Astrocyte (in vitro differentiated cells and primary cell): ENCODE results near the gene GAS2. TPM values are rescaled to one million over a fixed set of nuclear protein-coding genes. Genes with fewer than 3 reads are reported as not detected.

ENCODE experiments used
- DNase-seq: peaks from one replicate; pipeline ENCODE4 v3.0.0-alpha.2; 2010; ENCODE audit warnings: low read depth
- FAIRE-seq: peaks from 2 replicates; lab custom pipeline; 2011; peaks lifted over from hg19 to GRCh38; lab: Jason Lieb, UNC
- H2AFZ ChIP-seq: 2 replicates; pipeline ENCODE4 v1.6.0; 2012; ENCODE audit warnings: low read depth, low read length, inconsistent platforms
- H3K27ac ChIP-seq: 2 replicates; pipeline ENCODE4 v1.5.1; 2011; ENCODE audit warnings: low read depth, low read length, inconsistent platforms
- H3K27me3 ChIP-seq: 2 replicates; pipeline ENCODE4 v1.6.0; 2011; ENCODE audit warnings: low read length, inconsistent platforms; ENCODE audit not compliant: insufficient read depth
- H3K36me3 ChIP-seq: 2 replicates; pipeline ENCODE4 v1.5.1; 2011; ENCODE audit warnings: low read length, inconsistent platforms; ENCODE audit not compliant: insufficient read depth
- H3K4me1 ChIP-seq: 2 replicates; pipeline ENCODE4 v1.5.1; 2011; ENCODE audit warnings: low read length, inconsistent platforms; ENCODE audit not compliant: insufficient read depth
- H3K4me2 ChIP-seq: 2 replicates; pipeline ENCODE4 v1.6.0; 2012; ENCODE audit warnings: low read length, inconsistent platforms
- H3K4me3 ChIP-seq: 2 replicates; pipeline ENCODE4 v1.5.1; 2011; ENCODE audit warnings: low read depth, mild to moderate bottlenecking, low read length, inconsistent platforms; ENCODE audit not compliant: insufficient read depth
- H3K79me2 ChIP-seq: 2 replicates; pipeline ENCODE4 v1.6.0; 2012; ENCODE audit warnings: mild to moderate bottlenecking, low read length, inconsistent platforms; ENCODE audit not compliant: insufficient read depth
- H3K9ac ChIP-seq: 2 replicates; pipeline ENCODE4 v1.6.0; 2012; ENCODE audit warnings: mild to moderate bottlenecking, low read length, inconsistent platforms
- H3K9me3 ChIP-seq: 2 replicates; pipeline ENCODE4 v1.5.1; 2012; ENCODE audit warnings: low read depth, mild to moderate bottlenecking, low read length, inconsistent platforms; ENCODE audit not compliant: insufficient read depth
- H4K20me1 ChIP-seq: 2 replicates; pipeline ENCODE4 v1.6.0; 2012; ENCODE audit warnings: low read length, inconsistent platforms; ENCODE audit not compliant: insufficient read depth
- H3K27ac Mint-ChIP-seq: one replicate; pipeline ENCODE4 v1.8.0; 2021; ENCODE audit warnings: mild to moderate bottlenecking, mixed read lengths; ENCODE audit not compliant: unreplicated experiment
- H3K27me3 Mint-ChIP-seq: one replicate; pipeline ENCODE4 v1.8.0; 2021; ENCODE audit warnings: low read depth, mixed read lengths; ENCODE audit not compliant: unreplicated experiment
- H3K36me3 Mint-ChIP-seq: one replicate; pipeline ENCODE4 v1.8.0; 2021; ENCODE audit warnings: low read depth, mixed read lengths; ENCODE audit not compliant: unreplicated experiment
- H3K4me1 Mint-ChIP-seq: one replicate; pipeline ENCODE4 v1.8.0; 2021; ENCODE audit warnings: low read depth, mixed read lengths; ENCODE audit not compliant: unreplicated experiment
- H3K4me3 Mint-ChIP-seq: one replicate; pipeline ENCODE4 v1.8.0; 2021; ENCODE audit warnings: mild to moderate bottlenecking, moderate library complexity, mixed read lengths; ENCODE audit not compliant: unreplicated experiment
- H3K9me3 Mint-ChIP-seq: one replicate; pipeline ENCODE4 v1.8.0; 2021; ENCODE audit warnings: mild to moderate bottlenecking, mixed read lengths; ENCODE audit not compliant: unreplicated experiment
- EZH2 ChIP-seq: IDR thresholded peaks from 2 replicates; pipeline ENCODE4 v1.6.1; 2012; ENCODE audit warnings: mild to moderate bottlenecking, low read length, inconsistent platforms; ENCODE audit not compliant: insufficient read depth
- total RNA-seq: library from RNA; stranded (reverse); gene quantifications from 2 replicates; pipeline ENCODE4 v1.2.1, GENCODE V29; 2021
- TF ChIP-seq, protein P1 (sequence below): IDR thresholded peaks from 2 replicates; pipeline ENCODE4 v1.5.1; 2011; ENCODE audit warnings: low read depth, mild to moderate bottlenecking, inconsistent platforms, low read length, moderate library complexity; ENCODE audit not compliant: insufficient read depth

GAS2 gene
- total RNA-seq, 1 donor from 2014 or later, result 1.5 TPM

DNA sequence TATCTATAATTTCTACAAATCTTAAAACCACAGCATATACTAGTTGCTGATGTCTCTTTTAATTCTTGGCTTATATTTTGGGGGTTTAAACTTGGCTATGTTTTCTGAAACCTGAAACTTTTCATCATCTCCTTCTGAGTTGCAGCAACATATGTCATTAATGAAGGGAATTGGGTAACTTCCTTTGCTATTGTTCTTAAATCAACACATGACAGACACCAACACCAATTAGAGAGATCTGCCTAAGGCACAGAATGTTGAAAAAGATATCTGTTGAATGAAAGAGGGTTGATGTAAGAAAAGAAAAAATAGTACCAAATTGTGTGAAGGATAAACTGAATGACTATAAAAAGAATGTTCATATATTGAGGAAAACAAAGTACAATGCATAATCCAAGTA lies 10.3 kb upstream of the GAS2 start:
- no peaks in the 10 kb centered on the region for H4K20me1 ChIP-seq
- no peak overlapping the region for H2AFZ ChIP-seq
- TF ChIP-seq, protein P1, sequence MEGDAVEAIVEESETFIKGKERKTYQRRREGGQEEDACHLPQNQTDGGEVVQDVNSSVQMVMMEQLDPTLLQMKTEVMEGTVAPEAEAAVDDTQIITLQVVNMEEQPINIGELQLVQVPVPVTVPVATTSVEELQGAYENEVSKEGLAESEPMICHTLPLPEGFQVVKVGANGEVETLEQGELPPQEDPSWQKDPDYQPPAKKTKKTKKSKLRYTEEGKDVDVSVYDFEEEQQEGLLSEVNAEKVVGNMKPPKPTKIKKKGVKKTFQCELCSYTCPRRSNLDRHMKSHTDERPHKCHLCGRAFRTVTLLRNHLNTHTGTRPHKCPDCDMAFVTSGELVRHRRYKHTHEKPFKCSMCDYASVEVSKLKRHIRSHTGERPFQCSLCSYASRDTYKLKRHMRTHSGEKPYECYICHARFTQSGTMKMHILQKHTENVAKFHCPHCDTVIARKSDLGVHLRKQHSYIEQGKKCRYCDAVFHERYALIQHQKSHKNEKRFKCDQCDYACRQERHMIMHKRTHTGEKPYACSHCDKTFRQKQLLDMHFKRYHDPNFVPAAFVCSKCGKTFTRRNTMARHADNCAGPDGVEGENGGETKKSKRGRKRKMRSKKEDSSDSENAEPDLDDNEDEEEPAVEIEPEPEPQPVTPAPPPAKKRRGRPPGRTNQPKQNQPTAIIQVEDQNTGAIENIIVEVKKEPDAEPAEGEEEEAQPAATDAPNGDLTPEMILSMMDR, result no peak
- no peak for TF ChIP-seq EZH2
- H3K4me3 ChIP-seq, result no peak overlapping the region
- Mint-ChIP-seq H3K36me3 (no peaks in the 10 kb centered on the region), H3K4me3 (no peak overlapping the region), H3K27me3 (no peaks in the 10 kb centered on the region), H3K4me1 (no peaks in the 10 kb centered on the region), H3K9me3 (peaks cover 4% of the 10 kb centered on the region), H3K27ac (no peak overlapping the region)
- no peaks in the 10 kb centered on the region for H3K36me3 ChIP-seq
- FAIRE-seq, result no peak
- no peaks in the 10 kb centered on the region for H3K9me3 ChIP-seq
- H3K4me1 ChIP-seq, result no peaks in the 10 kb centered on the region
- DNase-seq, result no peak
- no peak overlapping the region for H3K9ac ChIP-seq
- no peaks in the 10 kb centered on the region for H3K27me3 ChIP-seq
- H3K4me2 ChIP-seq, result no peak overlapping the region
- no peak overlapping the region for H3K27ac ChIP-seq
- no peaks in the 10 kb centered on the region for H3K79me2 ChIP-seq

DNA sequence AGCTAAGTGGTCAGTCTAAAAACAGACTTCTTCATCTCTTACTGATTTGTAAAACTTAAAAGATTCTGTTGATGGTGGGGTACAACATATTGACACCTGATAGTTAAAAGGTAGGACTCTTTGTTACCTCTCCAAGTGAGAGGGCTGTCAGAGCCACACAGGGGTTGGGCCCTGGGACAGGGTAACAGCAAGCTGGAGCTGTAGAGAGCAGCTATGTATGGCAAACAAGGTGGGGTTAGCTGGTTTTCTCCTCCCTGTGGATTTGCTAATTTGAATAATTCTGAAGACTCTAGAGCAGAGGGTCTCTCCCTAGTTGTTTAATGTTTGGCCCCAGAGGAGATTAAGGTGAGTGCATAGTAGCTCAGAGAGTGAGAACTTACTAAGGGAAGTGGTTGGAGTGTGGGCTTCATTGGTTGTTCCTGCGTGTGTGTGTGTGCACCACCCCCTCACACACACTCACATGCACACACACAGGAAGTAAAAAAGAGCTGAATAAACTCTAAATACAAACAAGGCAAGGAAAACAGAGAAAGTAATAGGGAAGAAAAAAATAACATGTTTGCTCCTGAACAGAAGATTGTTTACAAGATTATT lies 9.2 kb upstream of the GAS2 start:
- H3K27me3 ChIP-seq, result no peaks in the 10 kb centered on the region
- DNase-seq (no peak), FAIRE-seq (no peak)
- no peak overlapping the region for H3K27ac ChIP-seq
- no peaks in the 10 kb centered on the region for H3K79me2 ChIP-seq
- Mint-ChIP-seq H3K9me3 (peaks cover 2% of the 10 kb centered on the region), H3K36me3 (no peaks in the 10 kb centered on the region), H3K27ac (no peak overlapping the region), H3K4me3 (no peak overlapping the region), H3K4me1 (no peaks in the 10 kb centered on the region), H3K27me3 (no peaks in the 10 kb centered on the region)
- no peak overlapping the region for H3K4me2 ChIP-seq
- H3K9me3 ChIP-seq, result no peaks in the 10 kb centered on the region
- no peaks in the 10 kb centered on the region for H3K4me1 ChIP-seq
- no peak overlapping the region for H3K4me3 ChIP-seq
- TF ChIP-seq EZH2, result no peak
- TF ChIP-seq, protein P1, result no peak
- no peak overlapping the region for H3K9ac ChIP-seq
- H4K20me1 ChIP-seq, result no peaks in the 10 kb centered on the region
- no peaks in the 10 kb centered on the region for H3K36me3 ChIP-seq
- H2AFZ ChIP-seq, result no peak overlapping the region

DNA sequence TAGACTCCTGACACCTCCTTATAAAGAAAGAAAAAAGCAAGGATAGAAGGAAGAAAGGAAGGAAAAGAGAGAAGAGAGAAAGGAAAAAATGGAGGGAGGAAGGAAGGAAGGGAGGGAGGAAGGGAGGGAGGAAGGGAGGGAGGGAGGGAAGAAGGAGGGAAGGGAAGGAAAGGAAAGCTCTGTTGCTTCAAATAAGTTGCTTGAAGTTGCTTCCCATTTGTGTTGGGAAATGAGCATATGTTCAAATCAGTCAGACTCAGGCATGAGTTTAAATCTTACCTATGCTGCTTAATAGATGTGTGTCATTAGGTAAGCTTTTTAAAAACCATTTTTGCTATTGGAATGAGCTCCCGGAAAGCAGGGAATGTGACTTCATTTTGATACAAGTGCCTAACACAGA lies 6.6 kb upstream of the GAS2 start:
- no peaks in the 10 kb centered on the region for H3K9me3 Mint-ChIP-seq
- TF ChIP-seq, protein P1, result no peak
- no peak for TF ChIP-seq EZH2
- H3K36me3 Mint-ChIP-seq, result no peaks in the 10 kb centered on the region
- H3K4me3 Mint-ChIP-seq, result no peak overlapping the region
- DNase-seq (no peak), FAIRE-seq (no peak)
- no peaks in the 10 kb centered on the region for H4K20me1 ChIP-seq
- no peaks in the 10 kb centered on the region for H3K27me3 Mint-ChIP-seq
- no peaks in the 10 kb centered on the region for H3K27me3 ChIP-seq
- H3K4me3 ChIP-seq, result no peak overlapping the region
- H3K4me1 Mint-ChIP-seq, result no peaks in the 10 kb centered on the region
- no peaks in the 10 kb centered on the region for H3K9me3 ChIP-seq
- H3K36me3 ChIP-seq, result no peaks in the 10 kb centered on the region
- no peak overlapping the region for H3K27ac Mint-ChIP-seq
- H3K79me2 ChIP-seq, result no peaks in the 10 kb centered on the region
- no peak overlapping the region for H2AFZ ChIP-seq
- no peak overlapping the region for H3K9ac ChIP-seq
- H3K27ac ChIP-seq, result no peak overlapping the region
- no peak overlapping the region for H3K4me2 ChIP-seq
- H3K4me1 ChIP-seq, result no peaks in the 10 kb centered on the region
